ENCODE results near the gene NEURL1B. TPM values are rescaled to one million over a fixed set of nuclear protein-coding genes. Genes with fewer than 3 reads are reported as not detected.
A peak's percentile ranks its signal among the peaks of the same experiment; 100 is the strongest.

The NEURL1B gene
- total RNA-seq, 1 experiment from 2014 or later = 2.2 TPM

- no peak for DNase-seq (ENCODE audit: low spot score)
Measured at GRCh38 chr5:172730222-172730621, 89.2 kb downstream of the NEURL1B start.

GRCh38 chr5:172730981-172731679 lies 90.1 kb downstream of the NEURL1B start:
- peak; percentile 62 for DNase-seq (ENCODE audit: low spot score)

- no peak for DNase-seq (ENCODE audit: low spot score)
Measured at GRCh38 chr5:172731680-172732074, 90.6 kb downstream of the NEURL1B start.

GRCh38 chr5:172732201-172732865 lies 91.3 kb downstream of the NEURL1B start:
- DNase-seq (ENCODE audit: low spot score) = no peak

- peak; percentile 91 for DNase-seq (ENCODE audit: low spot score)
Measured at GRCh38 chr5:172733131-172733973, 92.3 kb downstream of the NEURL1B start.

- no peak for DNase-seq (ENCODE audit: low spot score)
Measured at GRCh38 chr5:172733974-172734346, 92.9 kb downstream of the NEURL1B start.

- no peak for DNase-seq (ENCODE audit: low spot score)
Measured at GRCh38 chr5:172735141-172735831, 94.2 kb downstream of the NEURL1B start.

GRCh38 chr5:172736508-172737135 lies 95.6 kb downstream of the NEURL1B start:
- DNase-seq (ENCODE audit: low spot score) = no peak

GRCh38 chr5:172739375-172739774 lies 98.3 kb downstream of the NEURL1B start:
- no peak for DNase-seq (ENCODE audit: low spot score)

- DNase-seq (ENCODE audit: low spot score) = peak; percentile 81
Measured at GRCh38 chr5:172740428-172741205, 99.6 kb downstream of the NEURL1B start.

Other genes starting within 250 kb of the NEURL1B start
- 7.7 and 9.4 TPM in 2 replicates for gene SH3PXD2B, start 186.7 kb upstream of the NEURL1B start, total RNA-seq (2014; rRNA removed; shearing (Covaris generic))
- 15.8 and 18.5 TPM in 2 replicates for gene DUSP1, start 129.9 kb downstream of the NEURL1B start, total RNA-seq (2014; rRNA removed; shearing (Covaris generic))
- gene ERGIC1, start 193.0 kb downstream of the NEURL1B start, total RNA-seq (2014; rRNA removed; shearing (Covaris generic)) = 72.3 and 86.2 TPM in 2 replicates